Left cardiac atrium (tissue), 4 donors: Measurements from ENCODE around the gene TIGD3. TPM values are rescaled to one million over a fixed set of nuclear protein-coding genes. Genes with fewer than 3 reads are reported as not detected.

Experiments
- ATAC-seq, 2 donors: fragments of 200-7000 bp; cut with Tn5 transposase; one replicate each; pipeline ENCODE4 v1.9.1; 2020; ENCODE audit warnings: mild to moderate bottlenecking in 2 of 2, moderate library complexity in 2 of 2
- DNase-seq: peaks from one replicate; pipeline ENCODE4 v3.0.0-alpha.2; 2020
- intact Hi-C, 2 donors: fragments of 100-400 bp; cut with DNase I; formaldehyde crosslinking; loops; one replicate each; pipeline versions ENCODE4 v1.14.1 to v1.15.1; 2022 to 2023
- total RNA-seq, 2 donors: library from RNA; stranded (reverse); fragmentation: NEBNext Ultra II Directional; extraction: Animal tissue kit (Norgen Biotek cat#: 25700); gene quantifications; one replicate each; pipeline ENCODE4 v1.2.1, GENCODE V29; 2021
- donor health status: DM: no; HTN: yes; CAD: no.
- donor health status: DM: no; HTN: yes; CAD: no; lungs with severe emphysema.
- donor health status: DM: yes; HTN: yes; CAD: no.
- donor health status: Dilated cardiomyopathy.

Gene TIGD3
- total RNA-seq, 2 donors from 2014 or later = 0.12 TPM; not detected in 1

DNA sequence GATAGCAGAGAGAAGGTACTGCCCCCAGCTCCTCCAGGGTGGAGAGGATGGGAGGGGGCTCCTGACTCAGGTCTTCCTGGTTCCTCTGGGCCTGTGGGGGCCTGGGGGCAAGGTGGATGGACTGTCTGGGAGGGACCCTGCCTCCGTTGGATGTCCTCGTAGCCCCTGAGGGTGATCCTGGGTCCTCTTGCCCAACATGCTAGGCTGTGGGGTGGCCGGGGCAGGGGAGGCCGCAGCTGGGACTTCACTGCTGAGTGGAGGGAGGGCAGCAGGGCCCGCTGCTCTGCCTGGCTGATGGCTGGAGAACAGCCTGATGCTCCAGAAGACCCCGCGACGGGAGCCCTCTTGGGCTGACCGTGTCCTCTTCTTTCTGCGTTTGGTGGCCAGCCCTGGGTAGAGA is 45.3 kb downstream of the TIGD3 start:
- DNase-seq (no peak), ATAC-seq (no peak)
- intact Hi-C loops = no loop called here

- intact Hi-C loops = no loop called here
- DNase-seq (no peak), ATAC-seq (no peak)
Measured at GRCh38 chr11:65400307-65401072, 45.9 kb downstream of the TIGD3 start.

- intact Hi-C loops = no loop called here
- no peak for DNase-seq
- ATAC-seq = no peak
Measured at GRCh38 chr11:65401073-65401802, 46.7 kb downstream of the TIGD3 start.

DNA sequence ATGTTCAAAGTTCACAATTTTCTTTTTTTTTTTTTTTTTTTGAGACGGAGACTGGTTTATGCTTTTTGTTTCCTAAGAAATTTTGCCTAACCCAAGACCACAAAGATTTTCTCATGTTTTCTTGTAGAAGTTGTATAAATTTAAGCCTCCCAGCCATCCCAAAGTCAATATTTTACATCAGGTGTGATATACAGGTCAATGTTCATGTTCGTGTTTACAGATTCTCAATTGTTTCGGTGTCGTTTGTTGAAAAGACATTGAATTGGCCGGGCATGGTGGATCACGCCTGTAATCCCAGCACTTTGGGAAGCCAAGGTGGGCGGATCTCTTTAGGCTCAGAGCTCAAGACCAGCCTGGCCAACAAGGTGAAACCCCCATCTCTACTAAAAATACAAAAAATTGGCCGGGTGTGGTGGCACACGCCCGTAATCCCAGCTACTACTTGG is 47.3 kb downstream of the TIGD3 start:
- no peak for ATAC-seq
- intact Hi-C loops = no loop called here

DNA sequence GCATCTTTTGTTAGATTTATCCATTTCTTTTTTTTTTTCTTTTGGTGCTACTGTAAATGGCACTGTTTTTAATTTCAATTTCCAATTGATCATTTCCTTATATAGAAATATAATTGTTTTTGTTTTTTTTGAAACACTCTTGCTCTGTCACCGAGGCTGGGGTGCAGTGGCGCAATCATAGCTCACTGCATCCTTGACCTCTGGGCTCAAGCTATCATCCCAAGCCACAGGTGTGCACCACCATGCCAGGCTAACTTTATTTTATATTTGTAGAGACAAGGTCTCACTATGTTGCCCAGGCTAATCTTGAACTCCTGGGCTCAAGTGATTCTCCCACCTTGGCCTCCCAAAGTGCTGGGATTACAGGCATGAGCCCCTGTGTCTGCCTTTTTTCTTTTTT is 48.2 kb downstream of the TIGD3 start:
- intact Hi-C loops = no loop called here
- DNase-seq = no peak
- ATAC-seq = no peak

More for the DNA sequence above, 47.3 kb downstream of the TIGD3 start:
- DNase-seq = no peak

DNA sequence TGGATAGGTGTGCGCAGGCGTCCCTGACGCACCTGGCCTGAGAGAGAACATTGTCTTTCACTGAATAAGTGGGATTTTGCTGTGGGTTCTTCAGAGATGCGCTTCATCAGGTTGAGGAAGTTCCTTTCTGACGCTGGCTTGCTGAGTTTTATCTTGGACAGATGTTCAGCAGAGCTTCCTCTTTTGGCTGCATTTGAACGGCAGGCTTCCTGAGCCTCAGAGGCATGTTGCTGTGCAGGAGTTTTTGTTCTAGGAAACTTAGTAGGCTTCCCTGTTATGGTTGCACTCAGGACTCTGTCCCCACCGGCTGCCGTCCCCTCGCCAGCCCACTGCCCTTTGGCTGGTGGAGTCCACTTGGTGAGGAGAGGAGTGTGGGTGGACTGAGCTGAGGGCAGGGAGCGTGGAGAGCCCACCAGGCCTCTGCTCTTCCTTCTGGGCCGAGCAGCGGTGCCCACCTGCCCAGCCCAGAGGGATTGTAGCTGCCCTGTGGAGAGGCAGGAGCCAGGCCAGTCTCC is 49.1 kb downstream of the TIGD3 start:
- no peak for DNase-seq
- intact Hi-C loops = no loop called here
- ATAC-seq = peak; percentile 30 to 45

GRCh38 chr11:65404210-65404609 is 49.7 kb downstream of the TIGD3 start:
- DNase-seq = no peak
- intact Hi-C loops = no loop called here
- no peak for ATAC-seq

DNA sequence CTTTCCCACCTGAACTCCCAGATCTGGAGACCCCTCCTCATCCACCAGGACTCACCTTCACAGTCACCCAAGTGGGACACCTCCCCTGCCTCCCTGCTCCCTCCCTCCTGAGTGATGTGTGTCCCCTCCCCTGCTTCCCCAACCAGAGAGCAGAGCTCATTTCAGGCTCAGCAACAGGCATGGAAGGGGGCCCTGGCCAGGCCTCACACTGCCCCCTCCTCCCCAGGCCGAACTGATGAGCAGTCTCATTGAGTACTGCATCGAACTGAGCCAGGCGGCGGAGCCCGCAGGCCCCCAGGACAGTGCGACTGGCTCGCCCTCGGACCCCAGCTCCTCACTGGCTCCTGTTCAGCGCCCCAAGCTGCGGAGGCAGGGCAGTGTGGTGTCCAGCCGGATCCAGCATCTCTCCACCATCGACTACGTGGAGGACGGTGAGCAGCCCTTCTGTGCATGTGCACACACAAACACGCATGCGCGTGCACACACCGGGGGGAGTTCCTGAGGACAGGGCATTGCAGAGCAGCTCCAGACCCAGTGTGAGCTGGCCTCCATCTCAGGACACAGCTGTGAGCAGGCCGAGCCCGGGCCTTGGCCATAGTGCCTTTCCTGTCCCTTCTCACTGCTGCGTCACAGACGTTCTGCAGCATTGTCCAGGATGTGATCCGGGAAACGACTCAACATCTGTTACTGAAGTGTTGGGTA is 50.2 kb downstream of the TIGD3 start:
- ATAC-seq = peak; percentile 52 to 54
- intact Hi-C loops = no loop called here
- no peak for DNase-seq

Other genes starting within 250 kb of the TIGD3 start
- gene TM7SF2, start 242.9 kb upstream of the TIGD3 start, total RNA-seq = 10 to 100 TPM; 50.0 to 53.2 TPM
- gene ZNHIT2, start 237.1 kb upstream of the TIGD3 start, total RNA-seq = 1 to 10 TPM; 6.6 to 8.2 TPM
- 100 to 1,000 TPM; 651 to 723 TPM for gene FAU, start 232.6 kb upstream of the TIGD3 start, total RNA-seq
- 10 to 100 TPM; 26.3 to 33.4 TPM for gene MRPL49, start 232.4 kb upstream of the TIGD3 start, total RNA-seq
- gene SYVN1, start 220.2 kb upstream of the TIGD3 start, total RNA-seq = 10 to 100 TPM; 33.2 to 41.6 TPM
- not detected for gene SPDYC, start 184.5 kb upstream of the TIGD3 start, total RNA-seq
- 10 to 100 TPM; 86.9 to 92.4 TPM for gene CAPN1, start 172.8 kb upstream of the TIGD3 start, total RNA-seq
- 1 to 10 TPM; 5.3 to 7.3 TPM for gene POLA2, start 92.8 kb upstream of the TIGD3 start, total RNA-seq
- 10 to 100 TPM; 21.7 to 28.9 TPM for gene CDC42EP2, start 39.9 kb upstream of the TIGD3 start, total RNA-seq
- gene DPF2, start 20.9 kb upstream of the TIGD3 start, total RNA-seq = 10 to 100 TPM; 46.7 to 47.7 TPM
- gene SLC25A45, start 27.9 kb downstream of the TIGD3 start, total RNA-seq = 1 to 10 TPM; 4.1 to 7.2 TPM
- 10 to 100 TPM; 13.4 to 21.5 TPM for gene FRMD8, start 31.9 kb downstream of the TIGD3 start, total RNA-seq
- 100 to 1,000 TPM; 405 to 657 TPM for gene NEAT1, start 68.0 kb downstream of the TIGD3 start, total RNA-seq
- gene MALAT1, start 144.3 kb downstream of the TIGD3 start, total RNA-seq = 1,000 to 10,000 TPM; 4,098 to 7,342 TPM
- gene SCYL1, start 170.3 kb downstream of the TIGD3 start, total RNA-seq = 10 to 100 TPM; 51.5 to 67.3 TPM
- gene LTBP3, start 203.6 kb downstream of the TIGD3 start, total RNA-seq = 10 to 100 TPM; 85.6 to 96.2 TPM
- gene ZNRD2, start 215.7 kb downstream of the TIGD3 start, total RNA-seq = 10 to 100 TPM; 24.6 to 35.0 TPM
- 10 to 100 TPM; 33.5 to 34.5 TPM for gene FAM89B, start 217.8 kb downstream of the TIGD3 start, total RNA-seq
- gene EHBP1L1, start 221.3 kb downstream of the TIGD3 start, total RNA-seq = 10 to 100 TPM; 53.4 to 61.0 TPM
- gene KCNK7, start 241.0 kb downstream of the TIGD3 start, total RNA-seq = under 1 TPM; 0.31 to 0.53 TPM